ENCODE results near the gene MYH11.

Gene MYH11

GRCh38 chr16:15704545-15704987 is 152.3 kb downstream of the MYH11 start:
- TF ChIP-seq GATA3 (IDR thresholded peaks at IDR 0.05; ENCODE audit: low read depth, low read length) (no peak), GATA2 (IDR thresholded peaks at IDR 0.05; ENCODE audit: low read depth, low read length) (no peak)

- TF ChIP-seq GATA2 (IDR thresholded peaks at IDR 0.05; ENCODE audit: low read depth, low read length) (no peak), GATA3 (IDR thresholded peaks at IDR 0.05; ENCODE audit: low read depth, low read length) (no peak)
These were observed 153.6 kb downstream of the MYH11 start for GRCh38 chr16:15703029-15703736.

GRCh38 chr16:15701975-15702970 is 154.6 kb downstream of the MYH11 start:
- TF ChIP-seq GATA2 (IDR thresholded peaks at IDR 0.05; ENCODE audit: low read depth, low read length) (no peak), GATA3 (IDR thresholded peaks at IDR 0.05; ENCODE audit: low read depth, low read length) (no peak)

- no peak for TF ChIP-seq GATA2 (IDR thresholded peaks at IDR 0.05; ENCODE audit: low read depth, low read length)
- TF ChIP-seq GATA3 (IDR thresholded peaks at IDR 0.05; ENCODE audit: low read depth, low read length): no peak
These were observed 155.5 kb downstream of the MYH11 start for GRCh38 chr16:15701367-15701766.

GRCh38 chr16:15699819-15700218 is 157.0 kb downstream of the MYH11 start:
- no peak for TF ChIP-seq GATA2 (IDR thresholded peaks at IDR 0.05; ENCODE audit: low read depth, low read length)
- TF ChIP-seq GATA3 (IDR thresholded peaks at IDR 0.05; ENCODE audit: low read depth, low read length): no peak

GRCh38 chr16:15694499-15694898 is 162.3 kb downstream of the MYH11 start:
- no peak for TF ChIP-seq GATA3 (IDR thresholded peaks at IDR 0.05; ENCODE audit: low read depth, low read length)

GRCh38 chr16:15691046-15691445 is 165.8 kb downstream of the MYH11 start:
- TF ChIP-seq GATA2 (IDR thresholded peaks at IDR 0.05; ENCODE audit: low read depth, low read length): no peak

- no peak for TF ChIP-seq GATA2 (IDR thresholded peaks at IDR 0.05; ENCODE audit: low read depth, low read length)
- no peak for TF ChIP-seq GATA3 (IDR thresholded peaks at IDR 0.05; ENCODE audit: low read depth, low read length)
These were observed 166.5 kb downstream of the MYH11 start for GRCh38 chr16:15690296-15690695.

GRCh38 chr16:15689290-15689689 is 167.5 kb downstream of the MYH11 start:
- TF ChIP-seq GATA3 (IDR thresholded peaks at IDR 0.05; ENCODE audit: low read depth, low read length): no peak
- no peak for TF ChIP-seq GATA2 (IDR thresholded peaks at IDR 0.05; ENCODE audit: low read depth, low read length)

- TF ChIP-seq GATA3 (IDR thresholded peaks at IDR 0.05; ENCODE audit: low read depth, low read length) (no peak), GATA2 (IDR thresholded peaks at IDR 0.05; ENCODE audit: low read depth, low read length) (no peak)
These were observed 170.5 kb downstream of the MYH11 start for GRCh38 chr16:15686287-15686686.

GRCh38 chr16:15682105-15682570 is 174.7 kb downstream of the MYH11 start:
- no peak for TF ChIP-seq GATA2 (IDR thresholded peaks at IDR 0.05; ENCODE audit: low read depth, low read length)
- no peak for TF ChIP-seq GATA3 (IDR thresholded peaks at IDR 0.05; ENCODE audit: low read depth, low read length)

- TF ChIP-seq GATA2 (IDR thresholded peaks at IDR 0.05; ENCODE audit: low read depth, low read length) (no peak), GATA3 (IDR thresholded peaks at IDR 0.05; ENCODE audit: low read depth, low read length) (no peak)
These were observed 179.4 kb downstream of the MYH11 start for GRCh38 chr16:15677447-15677846.

GRCh38 chr16:15676506-15676905 is 180.3 kb downstream of the MYH11 start:
- TF ChIP-seq GATA3 (IDR thresholded peaks at IDR 0.05; ENCODE audit: low read depth, low read length): no peak
- TF ChIP-seq GATA2 (IDR thresholded peaks at IDR 0.05; ENCODE audit: low read depth, low read length): no peak

GRCh38 chr16:15674571-15674970 is 182.3 kb downstream of the MYH11 start:
- no peak for TF ChIP-seq GATA2 (IDR thresholded peaks at IDR 0.05; ENCODE audit: low read depth, low read length)
- TF ChIP-seq GATA3 (IDR thresholded peaks at IDR 0.05; ENCODE audit: low read depth, low read length): no peak

Data from SH-SY5Y (cell line).